Activated T-helper 17 cell treated with anti-CD3 and anti-CD28 coated beads, Interleukin-2, amount 50 U/mL, for 72 hours (primary cell): ENCODE results near the gene CHID1. TPM values are rescaled to one million over a fixed set of nuclear protein-coding genes. Genes with fewer than 3 reads are reported as not detected.
A peak's percentile ranks its signal among the peaks of the same experiment; 100 is the strongest.

Source experiments
- ATAC-seq: fragments of 150-1000 bp; cut with Tn5 transposase; replicated peaks from 2 replicates; pipeline ENCODE4 v1.10.0; 2021; ENCODE audit warnings: mild to moderate bottlenecking, moderate library complexity
- H3K27ac Mint-ChIP-seq: one replicate; pipeline ENCODE4 v1.8.0; 2022; ENCODE audit warnings: mixed read lengths
- H3K27me3 Mint-ChIP-seq: one replicate; pipeline ENCODE4 v1.8.0; 2022; ENCODE audit warnings: mixed read lengths
- H3K36me3 Mint-ChIP-seq: one replicate; pipeline ENCODE4 v1.8.0; 2022; ENCODE audit warnings: low read depth, mild to moderate bottlenecking, mixed read lengths
- H3K4me1 Mint-ChIP-seq: one replicate; pipeline ENCODE4 v1.8.0; 2022; ENCODE audit warnings: mixed read lengths
- H3K4me3 Mint-ChIP-seq: one replicate; pipeline ENCODE4 v1.8.0; 2022; ENCODE audit warnings: mild to moderate bottlenecking, mixed read lengths
- H3K9me3 Mint-ChIP-seq: one replicate; pipeline ENCODE4 v1.8.0; 2022; ENCODE audit warnings: mixed read lengths
- total RNA-seq, 2 donors: library from RNA; stranded (reverse); gene quantifications; one replicate each; pipeline ENCODE4 v1.2.3, GENCODE V29; 2022

Gene CHID1
- 10 to 100 TPM; 71.9 to 72.6 TPM for total RNA-seq

DNA sequence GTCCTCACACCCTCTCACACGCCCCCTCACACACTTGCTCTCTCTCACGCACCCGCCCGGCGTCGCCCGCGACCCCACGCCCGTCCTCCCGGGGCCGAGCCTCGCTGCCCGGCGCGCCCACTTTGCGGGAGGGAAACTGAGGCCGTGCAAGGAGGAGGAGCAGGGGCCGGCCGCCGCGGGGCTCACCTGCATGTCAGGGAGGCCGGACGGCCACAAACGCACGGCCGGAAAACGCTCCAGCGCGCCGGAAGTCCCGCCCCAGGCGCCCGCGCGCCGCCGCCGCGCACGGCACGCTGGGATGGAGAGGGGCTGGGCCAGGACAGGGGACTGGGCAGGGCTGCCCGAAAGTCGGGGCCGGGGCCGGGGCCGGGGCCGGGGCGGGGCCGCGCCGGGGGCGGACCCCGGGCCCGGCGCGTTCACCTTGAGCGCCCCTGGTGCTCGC, at the start of gene CHID1:
Gene CHID1, minus strand, starts transcription at position 222 of the 442 bp plus-strand sequence. CDS start 5,994 bp downstream, outside the sequence.
- Mint-ChIP-seq H3K9me3 (no peaks in the 10 kb centered on the region), H3K27ac (peak within 1 kb of the TSS; percentile 95), H3K4me1 (peaks cover 10% of the 10 kb centered on the region), H3K36me3 (peaks cover 17% of the 10 kb centered on the region), H3K27me3 (no peaks in the 10 kb centered on the region), H3K4me3 (peak within 1 kb of the TSS; percentile 96)
- peak; percentile 97 for ATAC-seq

- peaks cover 11% of the 10 kb centered on the region for H3K4me1 Mint-ChIP-seq
- H3K9me3 Mint-ChIP-seq = no peaks in the 10 kb centered on the region
- H3K27me3 Mint-ChIP-seq = no peaks in the 10 kb centered on the region
- no peak for ATAC-seq
- peaks cover 59% of the 10 kb centered on the region for H3K36me3 Mint-ChIP-seq
- H3K4me3 Mint-ChIP-seq = no peak overlapping the region
- H3K27ac Mint-ChIP-seq = no peak overlapping the region
Observed at GRCh38 chr11:959608-960007, 49.0 kb upstream of the CHID1 start.

DNA sequence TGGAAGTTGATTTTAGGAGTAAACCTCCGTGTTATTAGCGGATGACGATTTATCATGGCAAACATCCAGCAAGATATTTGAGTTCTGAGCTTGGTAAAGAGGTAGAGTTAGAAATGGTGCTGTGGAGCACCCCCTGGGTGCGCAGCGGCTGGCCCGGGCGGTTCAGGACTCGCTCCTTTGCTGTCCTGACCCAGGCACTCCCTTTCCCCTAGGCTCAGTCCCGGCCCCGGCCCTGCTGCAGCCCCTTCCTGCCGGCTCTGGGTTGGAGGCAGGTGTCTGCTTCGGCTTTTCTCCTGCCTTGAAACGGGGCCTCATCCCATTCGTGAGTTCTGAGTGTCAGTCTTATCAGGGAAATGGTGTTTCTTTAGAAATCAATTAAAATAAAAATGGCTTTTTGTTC, 48.4 kb upstream of the CHID1 start:
- ATAC-seq = no peak
- H3K27me3 Mint-ChIP-seq = no peaks in the 10 kb centered on the region

GRCh38 chr11:958101-958500, 47.5 kb upstream of the CHID1 start:
- peaks cover 59% of the 10 kb centered on the region for H3K36me3 Mint-ChIP-seq
- ATAC-seq = no peak
- H3K27ac Mint-ChIP-seq = no peak overlapping the region
- H3K9me3 Mint-ChIP-seq = no peaks in the 10 kb centered on the region
- no peaks in the 10 kb centered on the region for H3K27me3 Mint-ChIP-seq
- H3K4me3 Mint-ChIP-seq = no peak overlapping the region
- peaks cover 18% of the 10 kb centered on the region for H3K4me1 Mint-ChIP-seq

More for the DNA sequence above, 48.4 kb upstream of the CHID1 start:
- Mint-ChIP-seq H3K27ac (no peak overlapping the region), H3K4me1 (peaks cover 17% of the 10 kb centered on the region), H3K4me3 (no peak overlapping the region), H3K36me3 (peaks cover 58% of the 10 kb centered on the region), H3K9me3 (no peaks in the 10 kb centered on the region)

GRCh38 chr11:957212-957920, 46.8 kb upstream of the CHID1 start:
- Mint-ChIP-seq H3K27me3 (no peaks in the 10 kb centered on the region), H3K36me3 (peaks cover 53% of the 10 kb centered on the region), H3K9me3 (no peaks in the 10 kb centered on the region), H3K4me1 (peaks cover 18% of the 10 kb centered on the region), H3K27ac (no peak overlapping the region), H3K4me3 (no peak overlapping the region)
- no peak for ATAC-seq

GRCh38 chr11:955154-956063, 44.8 kb upstream of the CHID1 start:
- no peak for ATAC-seq
- Mint-ChIP-seq H3K4me3 (no peak overlapping the region), H3K27me3 (no peaks in the 10 kb centered on the region), H3K36me3 (peaks cover 40% of the 10 kb centered on the region), H3K9me3 (no peaks in the 10 kb centered on the region), H3K4me1 (peaks cover 18% of the 10 kb centered on the region), H3K27ac (peak overlapping the region; percentile 53)

GRCh38 chr11:954392-955153, 44.0 kb upstream of the CHID1 start:
- no peaks in the 10 kb centered on the region for H3K9me3 Mint-ChIP-seq
- H3K27ac Mint-ChIP-seq = peak overlapping the region; percentile 48
- ATAC-seq = no peak

DNA sequence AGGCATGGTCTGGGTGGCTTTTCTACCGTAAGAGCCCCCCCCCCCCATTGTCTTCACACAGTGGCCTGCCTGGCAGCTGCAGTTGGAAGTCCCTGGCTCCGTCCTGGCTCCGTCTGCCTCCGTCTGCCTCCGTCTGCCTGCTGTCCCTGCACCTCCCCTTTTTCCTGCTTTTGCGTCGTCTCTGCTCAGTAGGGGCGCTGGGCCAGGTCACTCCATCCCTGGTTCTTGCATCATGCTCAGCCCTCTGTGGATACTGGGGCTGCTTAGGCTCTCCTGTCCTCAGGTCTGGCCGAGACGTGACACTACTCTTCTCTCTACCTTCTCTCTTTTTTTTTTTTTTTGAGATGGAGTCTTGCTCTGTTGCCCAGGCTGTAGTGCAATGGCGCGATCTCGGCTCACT, 42.9 kb upstream of the CHID1 start:
- Mint-ChIP-seq H3K4me1 (peaks cover 18% of the 10 kb centered on the region), H3K9me3 (no peaks in the 10 kb centered on the region), H3K4me3 (no peak overlapping the region), H3K27ac (no peak overlapping the region), H3K36me3 (peaks cover 37% of the 10 kb centered on the region), H3K27me3 (no peaks in the 10 kb centered on the region)
- no peak for ATAC-seq

More at GRCh38 chr11:954392-955153, 44.0 kb upstream of the CHID1 start:
- Mint-ChIP-seq H3K4me1 (peaks cover 18% of the 10 kb centered on the region), H3K4me3 (no peak overlapping the region), H3K27me3 (no peaks in the 10 kb centered on the region), H3K36me3 (peaks cover 37% of the 10 kb centered on the region)

GRCh38 chr11:952406-953385, 42.1 kb upstream of the CHID1 start:
- no peak for ATAC-seq
- H3K27me3 Mint-ChIP-seq = no peaks in the 10 kb centered on the region
- peaks cover 35% of the 10 kb centered on the region for H3K36me3 Mint-ChIP-seq
- peaks cover 4% of the 10 kb centered on the region for H3K9me3 Mint-ChIP-seq
- H3K4me1 Mint-ChIP-seq = peaks cover 13% of the 10 kb centered on the region
- H3K4me3 Mint-ChIP-seq = no peak overlapping the region
- H3K27ac Mint-ChIP-seq = no peak overlapping the region

GRCh38 chr11:951507-951906, 40.9 kb upstream of the CHID1 start:
- Mint-ChIP-seq H3K36me3 (peaks cover 46% of the 10 kb centered on the region), H3K27ac (no peak overlapping the region), H3K4me1 (peaks cover 13% of the 10 kb centered on the region), H3K4me3 (no peak overlapping the region), H3K9me3 (peaks cover 4% of the 10 kb centered on the region), H3K27me3 (no peaks in the 10 kb centered on the region)
- no peak for ATAC-seq

- Mint-ChIP-seq H3K27ac (no peak overlapping the region), H3K4me3 (no peak overlapping the region), H3K4me1 (peaks cover 16% of the 10 kb centered on the region), H3K9me3 (peaks cover 4% of the 10 kb centered on the region), H3K36me3 (peaks cover 71% of the 10 kb centered on the region), H3K27me3 (no peaks in the 10 kb centered on the region)
- ATAC-seq = no peak
Observed at GRCh38 chr11:947744-948143, 37.1 kb upstream of the CHID1 start.

DNA sequence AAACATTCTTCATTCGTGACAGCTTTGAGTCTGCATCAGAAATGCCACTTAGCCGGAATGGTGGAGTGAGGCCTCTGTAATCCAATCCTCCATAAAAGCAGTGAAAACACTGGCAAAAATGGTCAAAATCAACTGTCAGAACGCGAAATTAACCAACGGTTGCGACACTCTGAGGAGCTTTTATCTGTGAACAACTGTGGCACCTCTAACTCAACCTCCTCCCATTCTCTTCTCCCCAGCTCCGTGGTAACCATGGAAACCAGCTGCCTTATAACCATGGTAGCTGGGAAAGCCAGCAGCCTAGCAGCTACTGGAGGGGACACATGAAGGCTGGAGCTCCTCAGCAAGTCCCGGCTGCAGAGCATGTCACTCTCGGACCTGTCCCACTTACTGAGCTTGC, 35.4 kb upstream of the CHID1 start:
- no peaks in the 10 kb centered on the region for H3K27me3 Mint-ChIP-seq
- H3K4me3 Mint-ChIP-seq = no peak overlapping the region
- no peak overlapping the region for H3K27ac Mint-ChIP-seq
- peaks cover 4% of the 10 kb centered on the region for H3K9me3 Mint-ChIP-seq
- H3K4me1 Mint-ChIP-seq = peaks cover 20% of the 10 kb centered on the region
- peaks cover 78% of the 10 kb centered on the region for H3K36me3 Mint-ChIP-seq
- ATAC-seq = no peak

DNA sequence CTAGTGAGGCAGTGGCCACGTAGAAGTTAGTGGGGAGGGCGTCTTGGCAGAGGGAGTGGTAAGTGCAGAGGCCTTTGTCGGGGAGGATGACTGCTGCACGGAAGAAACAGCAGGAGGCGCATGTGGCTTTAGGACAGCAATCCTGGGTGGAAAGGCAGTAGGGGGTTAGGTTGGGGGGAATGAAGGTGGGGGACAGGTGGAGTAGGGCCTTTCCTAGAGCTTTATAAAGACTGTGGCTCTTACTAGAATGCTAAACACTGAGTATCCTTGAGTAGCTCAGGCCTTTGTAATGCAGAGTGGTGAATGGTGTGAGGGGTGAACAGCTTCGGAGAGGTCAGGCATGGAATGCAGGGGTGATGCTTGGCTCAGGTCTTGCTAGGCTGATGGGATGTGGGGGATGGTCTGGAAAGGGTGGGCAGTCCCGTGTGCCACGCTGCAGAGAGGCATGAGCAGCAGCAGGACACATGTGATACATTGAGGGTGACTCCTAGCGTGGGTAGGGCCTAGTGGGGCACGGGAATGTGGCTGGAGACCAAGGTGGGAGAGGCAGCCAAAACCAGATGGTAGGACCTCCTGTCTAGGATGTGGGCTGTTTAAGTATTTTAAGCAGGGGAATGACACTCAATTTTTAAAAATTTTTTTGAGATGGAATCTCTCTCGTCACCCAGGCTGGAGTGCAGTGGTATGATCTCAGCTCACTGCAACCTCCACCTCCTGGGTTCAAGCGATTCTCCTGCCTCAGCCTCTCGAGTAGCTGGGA, 34.3 kb upstream of the CHID1 start:
- Mint-ChIP-seq H3K4me1 (peaks cover 29% of the 10 kb centered on the region), H3K4me3 (no peak overlapping the region), H3K27me3 (no peaks in the 10 kb centered on the region), H3K36me3 (peaks cover 83% of the 10 kb centered on the region), H3K27ac (peak overlapping the region; percentile 50), H3K9me3 (peaks cover 4% of the 10 kb centered on the region)
- no peak for ATAC-seq
